ENCODE data around the gene TOP2A.

Gene TOP2A

GRCh38 chr17:40340880-40341807 is 76.6 kb downstream of the TOP2A start:
- H3K27ac ChIP-seq (ENCODE audit: low read length), result no peak overlapping the region
- no peaks in the 10 kb centered on the region for H3K79me2 ChIP-seq (ENCODE audit: insufficient read depth, low read length)
- no peaks in the 10 kb centered on the region for H3K9me3 ChIP-seq (ENCODE audit: insufficient read depth, low read length, severe bottlenecking)
- ATAC-seq (ENCODE audit: insufficient read depth, low read depth) (peak; percentile 62; the same call in 2 of the 3 replicates), DNase-seq (peak; percentile 57)
- H3K4me2 ChIP-seq (ENCODE audit: insufficient read depth, low read length), result peak overlapping the region; percentile 37
- TF ChIP-seq CTCF (IDR thresholded peaks at IDR 0.05; ENCODE audit: borderline replicate concordance, extremely low read depth, low read length, poor library complexity, severe bottlenecking) (no peak), EZH2 (IDR thresholded peaks at IDR 0.05; ENCODE audit: borderline replicate concordance, low read depth, low read length, severe bottlenecking) (no peak)
- no peak overlapping the region for H2AFZ ChIP-seq (ENCODE audit: low read depth, low read length)
- H3K4me3 ChIP-seq (ENCODE audit: low read depth in 1 of 2, low read length in 2 of 2), result peak overlapping the region in 1 of 2 experiments; percentile 37; a peak in 1 of 4 replicates
- H3K9ac ChIP-seq (ENCODE audit: low read depth, low read length), result peak overlapping the region; percentile 22; the same call in 1 of the 2 replicates
- no peaks in the 10 kb centered on the region for H3K27me3 ChIP-seq (ENCODE audit: insufficient read depth, low read length, poor library complexity)
- H3K4me1 ChIP-seq (ENCODE audit: insufficient read depth, low read length), result peaks cover 10% of the 10 kb centered on the region
- H4K20me1 ChIP-seq (ENCODE audit: insufficient read depth, low read length), result peaks cover 11% of the 10 kb centered on the region
- H3K36me3 ChIP-seq (ENCODE audit: insufficient read depth, low read length), result no peaks in the 10 kb centered on the region

- DNase-seq (no peak), ATAC-seq (ENCODE audit: insufficient read depth, low read depth) (no peak)
- no peak overlapping the region for H2AFZ ChIP-seq (ENCODE audit: low read depth, low read length)
- no peaks in the 10 kb centered on the region for H3K27me3 ChIP-seq (ENCODE audit: insufficient read depth, low read length, poor library complexity)
- TF ChIP-seq CTCF (IDR thresholded peaks at IDR 0.05; ENCODE audit: borderline replicate concordance, extremely low read depth, low read length, poor library complexity, severe bottlenecking) (no peak), EZH2 (IDR thresholded peaks at IDR 0.05; ENCODE audit: borderline replicate concordance, low read depth, low read length, severe bottlenecking) (no peak)
- H3K9ac ChIP-seq (ENCODE audit: low read depth, low read length), result no peak overlapping the region
- H3K9me3 ChIP-seq (ENCODE audit: insufficient read depth, low read length, severe bottlenecking), result no peaks in the 10 kb centered on the region
- H3K4me2 ChIP-seq (ENCODE audit: insufficient read depth, low read length), result no peak overlapping the region
- H3K79me2 ChIP-seq (ENCODE audit: insufficient read depth, low read length), result no peaks in the 10 kb centered on the region
- peaks cover 10% of the 10 kb centered on the region for H3K4me1 ChIP-seq (ENCODE audit: insufficient read depth, low read length)
- H3K4me3 ChIP-seq (ENCODE audit: low read depth in 1 of 2, low read length in 2 of 2), result no peak overlapping the region
- no peaks in the 10 kb centered on the region for H3K36me3 ChIP-seq (ENCODE audit: insufficient read depth, low read length)
- peaks cover 11% of the 10 kb centered on the region for H4K20me1 ChIP-seq (ENCODE audit: insufficient read depth, low read length)
- no peak overlapping the region for H3K27ac ChIP-seq (ENCODE audit: low read length)
Observed at GRCh38 chr17:40340327-40340726, 77.4 kb downstream of the TOP2A start.

- Histone ChIP-seq H3K36me3 (ENCODE audit: insufficient read depth, low read length) (no peaks in the 10 kb centered on the region), H3K4me3 (ENCODE audit: low read depth in 1 of 2, low read length in 2 of 2) (no peak overlapping the region), H3K9me3 (ENCODE audit: insufficient read depth, low read length, severe bottlenecking) (no peaks in the 10 kb centered on the region), H3K27ac (ENCODE audit: low read length) (no peak overlapping the region), H4K20me1 (ENCODE audit: insufficient read depth, low read length) (peaks cover 3% of the 10 kb centered on the region), H3K79me2 (ENCODE audit: insufficient read depth, low read length) (no peaks in the 10 kb centered on the region), H3K4me2 (ENCODE audit: insufficient read depth, low read length) (no peak overlapping the region), H3K9ac (ENCODE audit: low read depth, low read length) (no peak overlapping the region), H3K4me1 (ENCODE audit: insufficient read depth, low read length) (peaks cover 10% of the 10 kb centered on the region), H3K27me3 (ENCODE audit: insufficient read depth, low read length, poor library complexity) (no peaks in the 10 kb centered on the region), H2AFZ (ENCODE audit: low read depth, low read length) (no peak overlapping the region)
- DNase-seq, result no peak
- TF ChIP-seq EZH2 (IDR thresholded peaks at IDR 0.05; ENCODE audit: borderline replicate concordance, low read depth, low read length, severe bottlenecking) (no peak), CTCF (IDR thresholded peaks at IDR 0.05; ENCODE audit: borderline replicate concordance, extremely low read depth, low read length, poor library complexity, severe bottlenecking) (no peak)
- no peak for ATAC-seq (ENCODE audit: insufficient read depth, low read depth)
Observed at GRCh38 chr17:40338941-40339649, 78.6 kb downstream of the TOP2A start.

Data from DND-41 (cell line).